Measurements from ENCODE around the gene C13orf42.

C13orf42 gene

GRCh38 chr13:51148952-51149573, 38.0 kb upstream of the C13orf42 start:
- Histone ChIP-seq H3K27me3 (ENCODE audit: control insufficient read depth in 2 of 2, insufficient read depth in 2 of 2, low read length in 2 of 2) (peaks cover 0 to 2% of the 10 kb centered on the region in 2 donors), H3K4me3 (ENCODE audit: low read length in 2 of 2) (no peak overlapping the region), H3K4me1 (ENCODE audit: control insufficient read depth in 2 of 2, insufficient read depth in 2 of 2, low read length in 2 of 2) (no peaks in the 10 kb centered on the region), H3K9me3 (ENCODE audit: control insufficient read depth in 2 of 2, low read length in 2 of 2) (no peaks in the 10 kb centered on the region), H3K36me3 (ENCODE audit: control insufficient read depth in 2 of 2, insufficient read depth in 2 of 2, low read length in 2 of 2) (no peaks in the 10 kb centered on the region), H3K9ac (ENCODE audit: low read depth in 1 of 2, low read length in 2 of 2) (no peak overlapping the region), H3K27ac (ENCODE audit: low read depth in 2 of 2, low read length in 2 of 2) (no peak overlapping the region)

DNA sequence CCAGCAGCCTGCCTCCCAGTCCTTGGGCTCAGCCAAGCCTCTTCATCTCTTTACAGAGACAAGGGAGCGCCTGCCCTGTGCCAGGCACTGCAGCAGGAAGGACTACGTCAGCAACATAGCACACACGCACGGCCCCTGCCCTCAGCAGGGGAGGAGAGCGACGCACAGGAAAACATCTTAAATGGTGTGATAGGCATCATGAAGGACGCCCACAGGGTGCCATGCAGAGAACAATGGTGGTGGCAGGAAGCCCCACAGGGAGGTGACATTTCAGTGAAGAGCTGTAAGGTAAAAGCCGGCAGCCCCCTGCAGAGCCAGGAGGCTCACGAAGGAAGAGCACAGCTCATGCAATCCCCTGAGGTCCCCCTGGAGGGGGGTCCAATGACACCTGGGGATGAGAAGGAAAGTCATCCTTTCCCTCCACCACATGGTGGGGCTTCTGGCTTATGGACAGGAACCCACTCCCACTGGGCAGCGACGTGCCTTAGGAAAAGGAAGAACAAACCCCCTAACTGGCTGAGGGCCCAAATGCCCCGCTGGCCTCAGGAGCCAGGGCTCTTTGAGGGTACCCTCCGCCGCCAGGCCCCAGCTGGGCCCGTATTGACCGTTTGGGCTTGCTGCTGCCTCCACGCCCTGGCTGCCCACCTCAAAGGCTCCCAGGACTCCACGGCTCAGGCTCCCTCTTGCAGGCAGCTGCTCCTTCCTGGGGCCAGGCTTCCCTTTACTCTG, 37.3 kb upstream of the C13orf42 start:
- Histone ChIP-seq H3K27me3 (ENCODE audit: control insufficient read depth in 2 of 2, insufficient read depth in 2 of 2, low read length in 2 of 2) (peaks cover 0 to 2% of the 10 kb centered on the region in 2 donors), H3K4me3 (ENCODE audit: low read length in 2 of 2) (no peak overlapping the region), H3K36me3 (ENCODE audit: control insufficient read depth in 2 of 2, insufficient read depth in 2 of 2, low read length in 2 of 2) (no peaks in the 10 kb centered on the region), H3K4me1 (ENCODE audit: control insufficient read depth in 2 of 2, insufficient read depth in 2 of 2, low read length in 2 of 2) (no peaks in the 10 kb centered on the region), H3K9ac (ENCODE audit: low read depth in 1 of 2, low read length in 2 of 2) (no peak overlapping the region), H3K9me3 (ENCODE audit: control insufficient read depth in 2 of 2, low read length in 2 of 2) (no peaks in the 10 kb centered on the region), H3K27ac (ENCODE audit: low read depth in 2 of 2, low read length in 2 of 2) (no peak overlapping the region)

DNA sequence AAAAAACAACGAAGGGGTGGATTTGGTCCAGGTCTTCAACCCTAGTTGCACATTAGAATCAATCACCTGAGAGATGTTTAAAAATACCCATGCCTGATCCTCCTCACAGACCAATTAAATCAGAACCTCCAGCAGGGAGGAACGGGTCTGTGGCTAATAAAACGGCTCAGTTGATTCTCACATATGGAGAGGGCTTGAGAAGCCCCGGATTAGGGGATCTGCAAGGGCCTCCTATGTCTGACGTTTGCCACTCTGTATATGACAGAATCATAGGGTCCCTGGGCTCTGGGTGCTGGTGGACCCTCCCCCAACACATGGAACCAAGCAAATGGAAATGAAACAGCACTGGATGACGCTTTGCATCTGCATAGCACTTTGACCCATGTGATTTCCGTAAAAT, 36.7 kb upstream of the C13orf42 start:
- no peaks in the 10 kb centered on the region for H3K36me3 ChIP-seq (ENCODE audit: control insufficient read depth in 2 of 2, insufficient read depth in 2 of 2, low read length in 2 of 2)
- peaks cover 0 to 2% of the 10 kb centered on the region in 2 donors for H3K27me3 ChIP-seq (ENCODE audit: control insufficient read depth in 2 of 2, insufficient read depth in 2 of 2, low read length in 2 of 2)
- no peaks in the 10 kb centered on the region for H3K4me1 ChIP-seq (ENCODE audit: control insufficient read depth in 2 of 2, insufficient read depth in 2 of 2, low read length in 2 of 2)
- H3K4me3 ChIP-seq (ENCODE audit: low read length in 2 of 2) = no peak overlapping the region
- H3K27ac ChIP-seq (ENCODE audit: low read depth in 2 of 2, low read length in 2 of 2) = no peak overlapping the region
- H3K9me3 ChIP-seq (ENCODE audit: control insufficient read depth in 2 of 2, low read length in 2 of 2) = no peaks in the 10 kb centered on the region
- no peak overlapping the region for H3K9ac ChIP-seq (ENCODE audit: low read depth in 1 of 2, low read length in 2 of 2)

- Histone ChIP-seq H3K27me3 (ENCODE audit: control insufficient read depth in 2 of 2, insufficient read depth in 2 of 2, low read length in 2 of 2) (peaks cover 0 to 2% of the 10 kb centered on the region in 2 donors), H3K4me3 (ENCODE audit: low read length in 2 of 2) (no peak overlapping the region), H3K9ac (ENCODE audit: low read depth in 1 of 2, low read length in 2 of 2) (no peak overlapping the region), H3K36me3 (ENCODE audit: control insufficient read depth in 2 of 2, insufficient read depth in 2 of 2, low read length in 2 of 2) (no peaks in the 10 kb centered on the region), H3K27ac (ENCODE audit: low read depth in 2 of 2, low read length in 2 of 2) (no peak overlapping the region), H3K9me3 (ENCODE audit: control insufficient read depth in 2 of 2, low read length in 2 of 2) (no peaks in the 10 kb centered on the region), H3K4me1 (ENCODE audit: control insufficient read depth in 2 of 2, insufficient read depth in 2 of 2, low read length in 2 of 2) (no peaks in the 10 kb centered on the region)
Measured at GRCh38 chr13:51146667-51147066, 35.6 kb upstream of the C13orf42 start.

DNA sequence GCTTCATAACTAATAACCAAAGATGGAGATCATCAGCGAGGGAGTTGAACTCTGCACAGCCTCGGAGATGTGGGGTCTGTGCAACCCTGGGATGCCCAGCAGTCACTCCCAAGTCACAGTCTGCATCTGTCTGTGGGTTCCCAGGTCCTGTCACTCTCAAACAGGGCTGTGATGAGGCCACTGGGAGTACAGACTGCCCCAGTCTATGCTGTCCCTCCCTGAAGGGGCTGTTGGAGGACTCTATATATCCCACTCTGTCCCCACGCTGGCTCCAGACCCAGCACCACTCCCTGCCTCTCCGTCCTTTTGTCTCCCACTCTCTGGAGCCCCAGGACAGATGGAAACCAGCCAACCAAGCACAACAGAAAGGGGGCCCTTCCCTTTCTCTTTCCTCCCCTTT, 26.2 kb upstream of the C13orf42 start:
- no peak overlapping the region for H3K27ac ChIP-seq (ENCODE audit: low read depth in 2 of 2, low read length in 2 of 2)
- H3K9me3 ChIP-seq (ENCODE audit: control insufficient read depth in 2 of 2, low read length in 2 of 2) = no peaks in the 10 kb centered on the region
- H3K27me3 ChIP-seq (ENCODE audit: control insufficient read depth in 2 of 2, insufficient read depth in 2 of 2, low read length in 2 of 2) = peaks cover 0 to 3% of the 10 kb centered on the region in 2 donors
- H3K4me1 ChIP-seq (ENCODE audit: control insufficient read depth in 2 of 2, insufficient read depth in 2 of 2, low read length in 2 of 2) = no peaks in the 10 kb centered on the region
- H3K9ac ChIP-seq (ENCODE audit: low read depth in 1 of 2, low read length in 2 of 2) = no peak overlapping the region
- H3K4me3 ChIP-seq (ENCODE audit: low read length in 2 of 2) = no peak overlapping the region
- no peaks in the 10 kb centered on the region for H3K36me3 ChIP-seq (ENCODE audit: control insufficient read depth in 2 of 2, insufficient read depth in 2 of 2, low read length in 2 of 2)

DNA sequence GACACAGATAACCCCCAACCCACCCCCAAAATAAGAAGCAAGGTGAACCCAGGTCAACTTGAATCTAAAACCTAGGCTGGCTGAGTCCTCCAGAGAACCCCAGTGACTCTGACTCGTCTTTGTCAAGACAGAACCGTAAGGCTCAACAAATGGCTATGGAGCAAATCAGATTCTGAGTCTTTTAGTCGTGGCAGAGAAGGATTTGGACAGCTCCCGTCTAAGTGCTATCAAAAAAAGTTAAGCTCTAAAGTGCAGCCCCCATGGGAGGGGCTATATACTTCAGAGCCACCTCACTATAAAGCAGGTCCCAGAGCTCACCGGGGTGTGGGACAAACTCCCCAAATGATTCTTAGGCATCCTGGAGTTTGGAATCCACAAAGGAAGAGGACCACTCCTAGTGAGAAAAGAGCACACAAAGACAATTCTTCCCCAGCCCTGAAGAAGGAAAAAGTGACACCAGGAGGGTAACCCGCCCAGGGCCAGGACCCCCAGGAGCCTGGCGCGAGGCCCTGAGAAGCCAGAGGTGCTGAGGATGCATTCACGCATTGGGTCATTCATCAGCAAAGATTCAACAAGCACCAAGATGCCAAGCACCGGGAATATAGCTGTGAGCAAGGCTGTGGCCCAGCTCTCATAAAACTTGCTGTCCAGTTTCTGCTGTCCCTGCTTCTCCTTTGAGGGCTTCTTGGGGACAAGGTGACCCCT, 25.4 kb upstream of the C13orf42 start:
- peaks cover 0 to 3% of the 10 kb centered on the region in 2 donors for H3K27me3 ChIP-seq (ENCODE audit: control insufficient read depth in 2 of 2, insufficient read depth in 2 of 2, low read length in 2 of 2)
- no peaks in the 10 kb centered on the region for H3K4me1 ChIP-seq (ENCODE audit: control insufficient read depth in 2 of 2, insufficient read depth in 2 of 2, low read length in 2 of 2)
- no peaks in the 10 kb centered on the region for H3K9me3 ChIP-seq (ENCODE audit: control insufficient read depth in 2 of 2, low read length in 2 of 2)
- no peak overlapping the region for H3K27ac ChIP-seq (ENCODE audit: low read depth in 2 of 2, low read length in 2 of 2)
- H3K4me3 ChIP-seq (ENCODE audit: low read length in 2 of 2) = no peak overlapping the region
- no peak overlapping the region for H3K9ac ChIP-seq (ENCODE audit: low read depth in 1 of 2, low read length in 2 of 2)
- no peaks in the 10 kb centered on the region for H3K36me3 ChIP-seq (ENCODE audit: control insufficient read depth in 2 of 2, insufficient read depth in 2 of 2, low read length in 2 of 2)

GRCh38 chr13:51134763-51135365, 23.8 kb upstream of the C13orf42 start:
- Histone ChIP-seq H3K36me3 (ENCODE audit: control insufficient read depth in 2 of 2, insufficient read depth in 2 of 2, low read length in 2 of 2) (no peaks in the 10 kb centered on the region), H3K27ac (ENCODE audit: low read depth in 2 of 2, low read length in 2 of 2) (no peak overlapping the region), H3K27me3 (ENCODE audit: control insufficient read depth in 2 of 2, insufficient read depth in 2 of 2, low read length in 2 of 2) (peaks cover 0 to 3% of the 10 kb centered on the region in 2 donors), H3K4me1 (ENCODE audit: control insufficient read depth in 2 of 2, insufficient read depth in 2 of 2, low read length in 2 of 2) (no peaks in the 10 kb centered on the region), H3K9ac (ENCODE audit: low read depth in 1 of 2, low read length in 2 of 2) (no peak overlapping the region), H3K9me3 (ENCODE audit: control insufficient read depth in 2 of 2, low read length in 2 of 2) (peaks cover 0 to 2% of the 10 kb centered on the region in 2 donors), H3K4me3 (ENCODE audit: low read length in 2 of 2) (no peak overlapping the region)

DNA sequence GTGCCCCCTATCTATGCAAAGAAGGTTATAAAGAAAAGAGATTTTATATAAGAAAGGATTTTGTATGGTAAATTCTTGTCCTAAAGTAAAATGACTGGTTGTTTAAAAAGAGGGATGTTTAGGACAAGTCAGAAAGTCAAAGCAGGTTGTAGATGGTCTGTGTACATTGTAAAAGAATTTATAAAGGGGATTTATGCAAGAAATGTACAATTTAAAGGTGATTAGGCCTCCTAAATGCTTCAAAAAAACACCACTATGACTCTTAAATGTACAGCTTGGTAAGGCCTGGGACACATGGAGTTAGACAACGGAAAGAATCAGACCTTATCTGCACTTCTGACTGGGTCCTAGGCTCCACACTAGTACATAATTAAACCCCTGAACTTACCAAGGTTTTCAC, 19.3 kb upstream of the C13orf42 start:
- H3K27ac ChIP-seq (ENCODE audit: low read depth in 2 of 2, low read length in 2 of 2) = no peak overlapping the region
- no peaks in the 10 kb centered on the region for H3K36me3 ChIP-seq (ENCODE audit: control insufficient read depth in 2 of 2, insufficient read depth in 2 of 2, low read length in 2 of 2)

GRCh38 chr13:51125495-51126226, 14.6 kb upstream of the C13orf42 start:
- H3K27ac ChIP-seq (ENCODE audit: low read depth in 2 of 2, low read length in 2 of 2) = no peak overlapping the region
- H3K4me3 ChIP-seq (ENCODE audit: low read length in 2 of 2) = no peak overlapping the region
- no peaks in the 10 kb centered on the region for H3K27me3 ChIP-seq (ENCODE audit: control insufficient read depth in 2 of 2, insufficient read depth in 2 of 2, low read length in 2 of 2)
- no peaks in the 10 kb centered on the region for H3K36me3 ChIP-seq (ENCODE audit: control insufficient read depth in 2 of 2, insufficient read depth in 2 of 2, low read length in 2 of 2)
- no peaks in the 10 kb centered on the region for H3K4me1 ChIP-seq (ENCODE audit: control insufficient read depth in 2 of 2, insufficient read depth in 2 of 2, low read length in 2 of 2)
- no peak overlapping the region for H3K9ac ChIP-seq (ENCODE audit: low read depth in 1 of 2, low read length in 2 of 2)
- no peaks in the 10 kb centered on the region for H3K9me3 ChIP-seq (ENCODE audit: control insufficient read depth in 2 of 2, low read length in 2 of 2)

More for the DNA sequence above, 19.3 kb upstream of the C13orf42 start:
- H3K4me3 ChIP-seq (ENCODE audit: low read length in 2 of 2) = no peak overlapping the region
- peaks cover 0 to 2% of the 10 kb centered on the region in 2 donors for H3K9me3 ChIP-seq (ENCODE audit: control insufficient read depth in 2 of 2, low read length in 2 of 2)
- no peak overlapping the region for H3K9ac ChIP-seq (ENCODE audit: low read depth in 1 of 2, low read length in 2 of 2)
- H3K27me3 ChIP-seq (ENCODE audit: control insufficient read depth in 2 of 2, insufficient read depth in 2 of 2, low read length in 2 of 2) = no peaks in the 10 kb centered on the region
- H3K4me1 ChIP-seq (ENCODE audit: control insufficient read depth in 2 of 2, insufficient read depth in 2 of 2, low read length in 2 of 2) = no peaks in the 10 kb centered on the region

Data from mucosa of rectum (tissue), 2 donors.